NCI-H526 treated with DMSO at 0.1 percent for 48 hours (cell line): Measurements from ENCODE around the gene STEAP3.

Experiments used
- DNase-seq: peaks from one replicate; lab custom pipeline; 2025; lab: John Stamatoyannopoulos, UW

The STEAP3 gene

DNA sequence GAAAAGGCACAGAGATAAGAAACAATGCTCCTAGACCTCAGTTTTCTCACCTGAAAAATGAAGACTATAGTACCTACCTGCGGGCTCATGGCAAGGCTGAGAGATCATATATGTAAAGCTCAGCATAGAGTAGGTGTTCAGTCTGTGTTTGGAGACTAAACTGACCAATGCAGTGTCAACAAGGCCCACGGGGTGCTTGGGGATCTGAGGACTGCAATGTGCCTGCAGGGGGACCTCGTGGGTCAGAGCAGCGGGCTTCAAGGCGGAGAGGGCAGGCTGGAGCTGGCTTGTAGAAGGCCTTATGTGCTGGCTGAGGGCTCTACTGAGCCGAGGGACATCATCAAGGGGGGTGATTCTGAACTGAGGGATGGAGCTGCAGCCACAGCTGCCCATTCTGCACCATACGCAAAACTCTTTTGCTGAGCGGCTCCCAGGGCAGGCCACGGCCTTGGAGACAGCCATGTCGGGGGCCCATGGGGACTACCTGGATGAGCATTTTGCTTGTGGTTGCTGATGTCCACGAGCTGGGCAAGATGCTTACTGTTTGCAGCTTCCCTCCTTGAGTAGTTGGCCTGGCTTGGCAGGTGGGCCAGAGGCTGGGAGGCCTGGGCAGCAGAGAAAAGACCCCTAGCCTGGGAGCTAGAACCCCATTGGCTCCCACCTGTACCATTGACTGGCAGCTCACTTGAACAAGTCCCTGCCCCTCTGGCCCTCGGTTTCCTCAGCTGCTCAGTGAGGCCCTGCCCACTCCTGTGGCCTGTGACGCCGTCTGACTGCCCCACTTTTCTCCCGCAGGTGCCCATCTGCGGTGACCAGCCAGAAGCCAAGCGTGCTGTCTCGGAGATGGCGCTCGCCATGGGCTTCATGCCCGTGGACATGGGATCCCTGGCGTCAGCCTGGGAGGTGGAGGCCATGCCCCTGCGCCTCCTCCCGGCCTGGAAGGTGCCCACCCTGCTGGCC, 23.5 kb downstream of the STEAP3 start:
- no peak for DNase-seq

DNA sequence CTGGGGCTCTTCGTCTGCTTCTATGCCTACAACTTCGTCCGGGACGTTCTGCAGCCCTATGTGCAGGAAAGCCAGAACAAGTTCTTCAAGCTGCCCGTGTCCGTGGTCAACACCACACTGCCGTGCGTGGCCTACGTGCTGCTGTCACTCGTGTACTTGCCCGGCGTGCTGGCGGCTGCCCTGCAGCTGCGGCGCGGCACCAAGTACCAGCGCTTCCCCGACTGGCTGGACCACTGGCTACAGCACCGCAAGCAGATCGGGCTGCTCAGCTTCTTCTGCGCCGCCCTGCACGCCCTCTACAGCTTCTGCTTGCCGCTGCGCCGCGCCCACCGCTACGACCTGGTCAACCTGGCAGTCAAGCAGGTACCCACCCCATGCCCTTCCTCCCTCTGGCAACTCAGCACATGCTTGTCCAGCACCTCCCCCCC, 24.2 kb downstream of the STEAP3 start:
- no peak for DNase-seq

DNA sequence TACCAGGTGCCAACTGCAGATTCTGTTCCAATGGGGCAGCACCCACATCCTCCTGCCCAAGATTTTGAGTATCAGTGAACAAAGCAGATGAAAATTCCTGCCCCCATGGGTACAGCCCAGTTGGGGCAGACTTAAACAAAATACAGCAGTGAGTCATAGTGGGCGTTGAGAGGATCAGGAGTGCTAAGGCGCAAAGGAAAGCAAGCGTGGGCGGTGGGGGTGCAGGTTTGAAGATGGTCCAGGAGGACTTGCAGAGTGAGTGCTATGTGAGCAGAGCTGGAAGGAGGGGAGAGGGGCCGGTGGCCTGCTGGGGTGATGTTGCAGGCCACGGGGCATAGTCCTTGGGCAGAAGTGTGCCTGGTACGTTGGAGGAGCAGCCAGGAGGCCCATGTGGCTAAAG, 24.7 kb downstream of the STEAP3 start:
- no peak for DNase-seq

DNA sequence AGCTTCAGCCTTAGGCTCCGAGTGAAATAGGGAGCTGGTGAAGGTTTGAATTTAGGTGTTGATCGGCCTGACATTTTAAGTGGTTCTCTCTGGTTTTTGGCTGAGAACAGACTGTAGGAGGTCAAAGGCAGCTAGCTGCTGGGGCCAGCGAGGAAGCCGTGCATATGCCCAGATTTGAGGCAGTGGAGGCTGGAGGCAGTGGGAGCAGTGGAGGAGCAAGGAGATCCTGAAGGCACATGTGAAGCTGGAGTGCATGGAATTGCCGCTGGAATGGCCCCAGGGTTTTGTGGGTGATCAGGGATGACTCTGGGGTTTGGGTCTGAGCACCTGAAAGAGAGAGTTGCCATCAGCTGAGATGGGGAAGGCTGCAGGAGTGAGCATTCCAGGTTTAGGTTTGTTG, 25.1 kb downstream of the STEAP3 start:
- DNase-seq = no peak

DNA sequence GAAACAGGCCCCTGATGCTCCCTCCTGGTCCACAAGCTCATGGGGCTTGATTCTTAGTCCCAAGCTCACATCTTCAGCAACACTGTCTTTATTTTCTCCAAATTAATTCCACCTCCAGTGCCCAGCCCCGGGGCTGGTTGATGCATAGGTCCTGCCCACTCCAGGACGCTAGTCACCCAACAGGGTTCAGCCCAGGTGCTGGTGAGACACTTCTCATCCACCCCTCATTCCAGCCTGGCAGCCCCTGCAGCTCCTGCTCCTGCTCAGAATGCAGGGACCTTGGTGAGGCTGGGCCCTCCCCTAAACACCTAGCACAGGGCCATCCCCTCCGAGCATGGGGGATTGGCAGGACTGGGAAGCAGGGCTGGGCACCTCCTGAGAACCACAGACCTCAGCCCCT, 25.7 kb downstream of the STEAP3 start:
- no peak for DNase-seq

DNA sequence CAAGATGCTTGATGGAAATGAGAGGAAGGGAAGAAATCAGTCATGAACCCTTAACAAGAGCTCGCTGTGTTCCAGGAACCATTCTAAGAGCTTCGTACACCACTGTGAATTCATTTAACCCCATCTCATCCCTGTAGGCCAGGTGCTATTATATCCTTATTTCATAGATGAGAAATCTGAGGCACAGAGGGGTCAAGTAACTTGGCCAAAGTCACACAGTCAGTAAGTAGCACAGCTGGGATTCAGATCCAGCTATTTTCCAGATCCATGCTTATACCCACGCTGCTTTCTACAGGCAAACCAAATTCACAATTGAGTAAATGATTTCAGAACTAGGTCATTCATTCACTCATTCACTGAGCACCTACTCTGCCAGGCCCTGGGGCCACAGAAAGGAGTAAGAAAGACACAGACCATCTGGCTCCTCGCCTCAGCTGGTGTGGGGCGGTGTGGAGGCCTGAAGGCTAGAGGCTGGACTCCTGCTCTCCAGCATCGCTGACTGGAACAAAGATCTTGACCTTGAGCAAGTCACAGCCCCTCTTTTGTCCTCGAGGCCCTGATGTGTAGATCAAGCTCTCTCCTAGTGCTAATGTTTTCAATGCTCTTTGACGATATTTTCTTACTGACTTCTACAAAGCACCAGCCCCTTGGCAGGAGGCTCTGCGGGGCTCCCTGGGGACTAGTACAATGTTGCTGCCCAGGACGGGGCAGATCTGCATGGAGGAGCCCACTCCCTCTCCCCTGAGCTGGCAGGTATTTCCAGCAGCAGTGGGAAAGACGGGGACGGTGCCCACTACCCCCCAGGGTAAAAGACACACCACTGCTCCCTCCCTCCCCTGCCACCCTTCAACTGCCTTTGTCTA, 26.5 kb downstream of the STEAP3 start:
- DNase-seq = peak; percentile 26

DNA sequence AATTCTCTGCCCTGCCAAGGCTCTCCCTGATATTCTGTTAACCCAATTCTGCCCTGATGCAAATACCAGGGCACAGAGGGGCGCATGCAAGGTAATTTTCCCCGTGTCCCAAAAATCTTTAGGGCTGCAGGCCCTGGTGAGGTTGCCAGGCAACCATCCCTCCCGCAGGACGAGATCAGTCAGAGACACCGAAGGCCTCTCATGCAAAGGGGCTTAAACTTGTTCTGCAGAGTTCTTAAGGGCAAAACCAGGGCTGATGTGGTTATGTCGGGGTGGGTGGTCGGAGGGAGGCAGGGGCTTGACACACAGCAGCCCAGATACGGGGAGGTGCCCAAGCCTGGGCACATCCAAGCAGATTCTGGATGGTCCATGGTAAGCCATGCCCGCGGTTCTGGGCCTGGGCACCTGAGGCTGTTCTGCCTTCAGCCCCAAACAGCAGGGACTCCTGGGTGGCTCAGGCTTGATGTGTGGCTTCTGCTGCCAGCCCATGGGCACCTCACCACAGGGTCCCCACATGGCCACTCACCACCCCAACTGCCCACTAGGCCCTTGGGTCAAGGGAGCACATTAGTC, 27.2 kb downstream of the STEAP3 start:
- no peak for DNase-seq

DNA sequence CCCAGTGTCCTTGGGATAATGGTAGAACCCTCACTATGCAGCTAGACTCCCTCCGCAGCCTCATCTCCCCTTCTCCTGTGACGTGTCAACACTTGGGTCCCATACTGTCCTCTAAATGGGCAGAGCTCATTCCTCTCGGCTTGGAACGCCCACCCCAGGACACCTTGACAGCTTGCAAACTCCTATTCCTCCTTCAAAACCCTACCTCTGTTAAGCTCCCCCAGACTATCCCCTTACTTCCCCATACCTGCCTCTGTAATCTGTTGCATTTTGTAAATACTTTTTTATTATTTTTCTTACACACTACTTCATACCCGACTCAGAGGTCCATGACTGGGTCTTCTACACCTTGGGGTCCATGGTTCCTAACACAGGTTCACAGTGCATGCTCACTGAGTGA, 28.0 kb downstream of the STEAP3 start:
- no peak for DNase-seq

DNA sequence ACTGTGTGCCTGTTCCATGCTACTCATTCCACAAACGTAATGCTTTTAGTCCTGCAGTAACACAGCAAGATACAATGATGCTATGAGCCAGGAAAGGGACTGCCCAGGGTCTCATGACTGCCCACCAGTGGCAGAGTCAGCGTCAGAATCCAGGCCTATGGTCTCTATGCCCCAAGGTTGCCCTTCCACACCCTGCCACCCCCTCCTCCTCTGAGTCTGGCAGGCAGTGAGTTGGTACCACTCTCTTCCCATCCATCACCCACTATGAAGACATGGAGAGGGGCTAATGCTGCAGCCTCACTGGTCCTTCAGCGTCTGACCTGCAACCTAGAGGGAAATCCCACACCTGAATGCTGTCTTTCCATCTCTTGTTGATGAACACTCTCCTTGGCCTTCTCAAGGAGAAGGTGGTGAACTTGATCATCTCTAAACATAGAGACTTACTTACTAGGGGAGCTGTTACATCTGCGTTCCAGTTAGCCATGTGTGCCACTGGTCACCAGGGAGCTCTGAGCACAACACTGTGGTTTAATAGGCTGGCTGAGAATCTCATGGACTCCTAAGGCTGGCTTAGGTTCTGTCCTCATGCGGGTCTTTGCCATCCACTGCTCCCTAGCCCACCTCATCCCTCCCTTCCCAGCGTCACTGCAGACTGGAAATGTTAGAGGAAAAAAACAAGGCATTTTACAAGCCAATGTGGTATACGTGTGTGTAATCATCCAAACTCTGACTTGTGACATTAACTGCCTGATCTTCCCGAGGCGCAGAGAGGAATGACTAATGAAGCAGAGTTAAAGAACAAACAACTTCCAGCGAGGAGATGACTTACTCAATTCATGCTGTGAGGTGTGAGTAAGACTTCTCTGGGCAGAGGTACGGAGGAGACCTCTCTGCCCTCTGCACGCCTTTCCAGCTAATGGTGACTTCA, 28.8 kb downstream of the STEAP3 start:
- DNase-seq = no peak

DNA sequence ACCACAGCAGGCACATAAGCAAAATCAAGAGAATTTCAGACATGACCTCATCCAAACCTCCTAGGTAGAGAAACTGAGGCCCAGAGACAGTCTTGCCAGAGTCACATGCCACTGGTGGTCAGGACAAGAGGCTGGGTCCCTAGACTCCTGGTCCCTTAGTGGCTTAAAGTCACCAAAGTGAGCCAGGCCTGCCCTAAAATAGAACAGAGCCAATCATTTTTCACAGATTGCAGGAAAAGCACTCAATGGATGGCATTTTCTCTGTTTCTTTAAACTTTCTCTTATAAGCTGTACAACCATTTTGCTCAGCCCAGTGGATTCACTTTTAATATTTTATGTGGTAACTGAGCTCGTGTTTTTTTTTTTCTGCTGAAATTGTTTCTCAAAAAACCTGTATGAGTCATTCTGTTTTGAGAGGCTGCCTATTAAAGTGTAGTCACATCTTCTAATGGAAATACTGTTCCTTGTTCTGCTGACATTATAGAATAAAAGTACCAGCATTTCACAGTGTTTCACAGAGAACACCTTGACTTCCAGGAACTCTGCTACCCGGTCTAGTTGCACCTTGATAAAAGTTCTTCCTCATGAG, 29.6 kb downstream of the STEAP3 start:
- no peak for DNase-seq

DNA sequence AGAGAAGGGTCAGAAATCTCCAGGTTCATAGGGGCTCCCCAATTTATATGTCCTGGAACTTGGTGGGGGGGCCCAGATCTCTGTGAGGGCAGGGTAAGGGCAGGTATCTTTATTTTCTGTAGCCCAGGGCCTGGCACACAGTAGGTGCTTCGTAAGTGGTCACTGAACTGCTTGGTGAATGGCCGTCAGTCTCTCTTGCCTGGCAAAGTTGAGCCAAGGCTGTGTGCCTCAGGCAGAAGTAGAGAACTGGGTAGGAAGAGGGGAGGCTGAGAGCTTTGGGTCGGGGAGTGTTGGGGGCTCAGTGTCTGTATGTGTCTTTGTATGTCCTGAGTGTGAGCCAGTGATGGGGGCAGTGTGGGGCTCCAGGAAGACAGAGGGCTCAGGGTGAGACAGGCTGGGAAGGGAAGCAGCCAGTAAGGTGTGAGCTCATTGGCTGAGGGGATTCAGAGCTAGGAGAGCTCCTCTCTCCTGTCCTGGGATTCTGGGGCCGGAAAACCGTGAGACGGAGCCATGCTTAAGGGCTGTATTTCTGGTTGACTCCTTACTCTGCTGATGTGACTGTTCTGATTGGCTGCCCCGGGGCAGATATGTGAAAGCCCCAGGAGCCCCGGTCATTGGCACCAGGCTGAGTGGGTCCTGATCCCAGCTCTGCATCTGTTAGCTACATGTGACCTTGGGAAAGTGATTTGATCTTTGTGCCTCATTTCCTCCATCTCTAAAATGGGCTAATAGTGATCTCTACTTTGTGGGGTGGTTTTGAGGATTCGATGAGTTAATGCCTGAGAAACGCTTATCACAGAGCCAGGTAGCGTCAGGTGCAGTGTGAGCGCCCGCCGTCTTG, 30.3 kb downstream of the STEAP3 start:
- DNase-seq = no peak

DNA sequence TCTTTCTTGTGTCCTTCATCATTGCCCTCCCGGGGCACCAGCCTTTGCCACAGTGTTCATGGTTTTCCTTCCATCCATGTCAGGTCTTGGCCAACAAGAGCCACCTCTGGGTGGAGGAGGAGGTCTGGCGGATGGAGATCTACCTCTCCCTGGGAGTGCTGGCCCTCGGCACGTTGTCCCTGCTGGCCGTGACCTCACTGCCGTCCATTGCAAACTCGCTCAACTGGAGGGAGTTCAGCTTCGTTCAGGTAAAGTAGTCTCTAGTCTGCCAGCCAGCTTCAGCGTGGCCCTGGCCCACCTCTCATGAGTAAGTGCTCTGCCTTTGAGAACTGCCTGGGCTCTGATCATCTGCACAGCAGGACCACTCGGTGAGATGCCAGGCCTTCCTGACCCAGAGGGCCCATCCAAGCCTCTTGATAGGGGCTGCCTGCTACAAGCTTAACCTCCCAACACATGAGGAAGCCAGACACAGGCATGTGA, 31.0 kb downstream of the STEAP3 start:
- no peak for DNase-seq

DNA sequence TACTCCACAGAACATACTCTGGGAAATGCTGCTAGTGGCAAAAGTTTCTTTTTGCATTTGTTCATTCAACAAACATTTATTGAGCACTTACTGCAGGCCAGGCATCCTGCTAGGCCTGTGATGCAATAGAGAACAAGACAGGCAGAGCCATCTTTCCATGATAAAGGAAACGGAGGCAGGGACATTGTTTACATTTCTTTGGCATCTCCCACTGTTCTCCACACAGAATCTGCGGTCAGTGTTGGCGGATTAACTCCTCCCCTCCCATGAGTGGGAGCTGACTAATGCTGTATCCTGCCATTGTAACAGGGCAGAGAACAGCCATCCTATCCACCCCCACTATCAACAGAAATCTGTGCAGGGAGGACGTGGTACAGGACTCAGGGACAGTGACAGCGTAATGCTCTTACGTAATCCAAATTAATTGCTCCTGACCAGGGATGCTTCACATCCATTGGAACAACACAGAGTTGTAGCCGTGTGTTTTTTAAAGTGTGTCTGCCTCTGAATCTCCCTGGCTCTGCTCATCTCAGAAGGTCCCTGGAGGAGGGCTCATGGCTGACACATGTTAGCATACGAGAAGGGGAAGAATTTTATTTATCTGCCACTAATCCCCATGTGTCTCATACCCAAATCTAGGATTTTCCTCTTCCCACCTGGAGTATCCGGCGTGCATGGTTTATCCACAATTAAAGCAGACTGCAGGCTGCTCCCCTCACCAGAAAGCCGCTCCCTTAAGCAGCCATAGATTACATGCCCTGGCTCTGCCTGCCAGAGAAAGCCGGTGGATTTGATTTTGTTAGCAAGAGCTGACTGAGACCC, 32.3 kb downstream of the STEAP3 start:
- DNase-seq = no peak

DNA sequence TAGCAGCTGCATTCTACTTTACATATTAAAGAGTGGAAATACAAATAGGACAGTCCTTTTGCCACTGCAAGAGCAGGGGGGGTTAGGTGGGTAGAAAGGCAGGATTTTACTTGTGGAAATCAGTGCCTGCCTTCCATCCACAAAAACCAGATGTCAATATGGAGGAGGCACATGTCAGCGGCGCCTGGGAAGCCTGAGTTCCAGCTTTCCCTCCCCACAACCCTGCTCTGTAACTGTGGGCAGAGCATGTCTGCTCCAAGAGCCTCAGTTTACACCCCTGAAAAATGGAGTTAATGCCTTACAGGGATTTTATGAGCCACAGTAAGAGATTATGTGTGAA, 32.9 kb downstream of the STEAP3 start:
- DNase-seq = peak; percentile 54

DNA sequence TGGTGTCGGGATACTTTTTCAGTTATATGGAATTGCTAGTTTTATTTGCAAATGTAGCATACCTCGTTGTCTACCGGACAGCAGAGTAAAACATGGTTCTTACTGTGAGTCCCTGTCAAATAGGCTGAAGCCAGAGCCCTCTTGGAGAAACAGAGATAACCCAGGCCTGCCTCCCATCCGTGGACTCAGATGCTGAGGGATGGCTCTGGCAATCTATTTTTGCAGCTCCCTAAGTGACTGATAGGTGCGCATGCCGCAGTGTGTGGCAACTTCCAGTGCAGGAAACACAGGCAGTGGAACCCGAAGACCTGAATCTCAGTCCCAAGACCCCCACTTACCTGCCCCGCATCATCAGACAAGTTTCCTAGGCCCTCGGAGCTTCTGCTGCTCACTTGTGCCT, 33.6 kb downstream of the STEAP3 start:
- DNase-seq = no peak

DNA sequence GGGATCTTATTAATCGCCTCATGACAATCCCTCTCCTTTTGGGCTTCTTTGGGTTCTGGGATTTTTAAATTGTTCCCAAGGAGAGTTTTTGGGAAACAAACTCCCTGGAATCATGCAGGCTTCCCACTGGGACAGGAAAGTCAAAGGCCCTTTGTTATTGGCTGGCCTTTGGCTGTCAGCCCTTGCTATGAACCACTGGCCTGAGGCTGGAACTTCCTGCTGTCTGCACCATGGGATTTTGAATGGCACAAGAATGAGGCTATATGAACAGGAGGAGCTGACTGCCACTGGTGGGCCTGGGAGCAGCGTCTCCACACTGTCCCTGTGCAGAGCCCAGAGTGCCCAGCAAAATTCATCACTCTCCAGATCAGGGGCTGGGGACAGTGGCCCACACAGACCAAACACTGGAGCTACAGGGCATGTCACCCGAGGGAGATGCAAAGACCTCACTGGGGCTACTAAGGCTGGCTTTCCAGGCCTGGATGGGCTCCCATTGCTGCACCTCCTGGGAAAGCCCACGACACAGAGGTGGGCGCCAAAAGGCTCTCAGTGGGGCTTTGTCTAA, 35.7 kb downstream of the STEAP3 start:
- DNase-seq = no peak

DNA sequence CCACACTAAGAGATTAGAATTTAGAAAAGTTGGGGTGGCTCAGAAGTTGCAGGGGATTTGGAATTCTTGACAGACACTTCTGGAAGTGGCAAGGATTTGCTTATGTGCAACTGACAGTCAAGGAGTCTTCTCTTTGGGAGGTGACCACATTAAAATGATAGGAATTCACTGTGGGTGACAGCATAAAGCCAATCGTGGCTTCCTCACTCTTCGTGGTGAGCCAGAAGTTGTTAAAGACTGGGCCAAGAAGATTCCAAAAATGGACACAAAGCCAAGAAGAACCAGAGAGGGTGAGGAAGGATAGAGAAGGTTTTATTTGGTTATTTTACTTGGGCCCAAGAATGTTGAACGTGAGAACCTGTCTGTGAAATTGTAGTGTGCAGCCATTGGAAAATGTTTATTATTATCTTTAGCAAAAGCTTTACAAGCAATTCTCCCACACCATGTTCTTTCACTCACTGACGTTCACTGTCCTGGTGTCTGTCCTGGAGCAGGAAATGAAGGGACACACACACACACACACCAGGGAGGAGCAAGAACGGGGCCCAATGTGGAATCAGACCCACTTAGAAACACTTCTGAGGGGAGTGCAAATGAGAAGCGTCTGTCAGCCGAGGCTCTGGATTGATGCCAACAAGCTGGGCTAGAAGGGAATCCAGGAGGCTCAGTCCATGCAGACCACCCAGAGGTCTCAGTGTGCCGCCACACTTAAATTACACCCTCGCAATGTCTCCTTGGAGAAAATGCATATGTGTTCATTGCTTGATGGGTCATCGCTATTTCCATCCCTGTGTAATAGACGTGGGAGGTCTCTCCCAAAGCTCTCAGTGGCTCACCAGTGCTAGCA, 37.2 kb downstream of the STEAP3 start:
- no peak for DNase-seq
